ENCODE measurements around the gene ASIC4.

Gene ASIC4, protein sequence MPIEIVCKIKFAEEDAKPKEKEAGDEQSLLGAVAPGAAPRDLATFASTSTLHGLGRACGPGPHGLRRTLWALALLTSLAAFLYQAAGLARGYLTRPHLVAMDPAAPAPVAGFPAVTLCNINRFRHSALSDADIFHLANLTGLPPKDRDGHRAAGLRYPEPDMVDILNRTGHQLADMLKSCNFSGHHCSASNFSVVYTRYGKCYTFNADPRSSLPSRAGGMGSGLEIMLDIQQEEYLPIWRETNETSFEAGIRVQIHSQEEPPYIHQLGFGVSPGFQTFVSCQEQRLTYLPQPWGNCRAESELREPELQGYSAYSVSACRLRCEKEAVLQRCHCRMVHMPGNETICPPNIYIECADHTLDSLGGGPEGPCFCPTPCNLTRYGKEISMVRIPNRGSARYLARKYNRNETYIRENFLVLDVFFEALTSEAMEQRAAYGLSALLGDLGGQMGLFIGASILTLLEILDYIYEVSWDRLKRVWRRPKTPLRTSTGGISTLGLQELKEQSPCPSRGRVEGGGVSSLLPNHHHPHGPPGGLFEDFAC

DNA sequence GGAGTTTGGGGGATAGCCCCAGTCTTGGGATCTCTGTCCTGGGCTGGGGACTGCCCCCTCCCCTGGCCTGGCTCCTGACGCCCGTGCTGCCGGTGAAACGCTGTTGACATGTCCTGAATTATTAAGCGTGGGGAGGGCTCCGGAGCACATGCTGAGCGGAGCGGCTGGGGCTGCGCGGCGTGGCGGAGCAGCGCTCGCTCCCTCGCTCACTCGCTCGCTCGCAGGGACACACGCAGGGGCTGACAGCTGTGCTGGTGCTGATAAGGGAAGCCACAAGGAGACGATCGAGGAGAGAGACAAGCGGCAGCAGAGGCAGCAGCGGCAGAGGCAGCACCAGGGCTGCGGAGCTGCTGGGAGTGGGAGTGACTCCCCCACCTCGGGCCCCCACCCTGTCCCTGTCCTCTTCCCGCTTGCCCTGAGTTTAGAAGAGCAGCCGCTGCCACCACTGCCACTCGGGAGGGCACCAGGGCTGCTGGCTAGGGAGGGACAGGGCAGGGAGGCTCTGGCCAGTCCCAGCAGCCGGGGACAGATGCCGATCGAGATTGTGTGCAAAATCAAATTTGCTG is at the start of gene ASIC4:
ASIC4 (plus strand) TSS at position 287 of the 566 bp plus-strand sequence; CDS start at position 530, 243 bp downstream.
- TF ChIP-seq, protein P1, sequence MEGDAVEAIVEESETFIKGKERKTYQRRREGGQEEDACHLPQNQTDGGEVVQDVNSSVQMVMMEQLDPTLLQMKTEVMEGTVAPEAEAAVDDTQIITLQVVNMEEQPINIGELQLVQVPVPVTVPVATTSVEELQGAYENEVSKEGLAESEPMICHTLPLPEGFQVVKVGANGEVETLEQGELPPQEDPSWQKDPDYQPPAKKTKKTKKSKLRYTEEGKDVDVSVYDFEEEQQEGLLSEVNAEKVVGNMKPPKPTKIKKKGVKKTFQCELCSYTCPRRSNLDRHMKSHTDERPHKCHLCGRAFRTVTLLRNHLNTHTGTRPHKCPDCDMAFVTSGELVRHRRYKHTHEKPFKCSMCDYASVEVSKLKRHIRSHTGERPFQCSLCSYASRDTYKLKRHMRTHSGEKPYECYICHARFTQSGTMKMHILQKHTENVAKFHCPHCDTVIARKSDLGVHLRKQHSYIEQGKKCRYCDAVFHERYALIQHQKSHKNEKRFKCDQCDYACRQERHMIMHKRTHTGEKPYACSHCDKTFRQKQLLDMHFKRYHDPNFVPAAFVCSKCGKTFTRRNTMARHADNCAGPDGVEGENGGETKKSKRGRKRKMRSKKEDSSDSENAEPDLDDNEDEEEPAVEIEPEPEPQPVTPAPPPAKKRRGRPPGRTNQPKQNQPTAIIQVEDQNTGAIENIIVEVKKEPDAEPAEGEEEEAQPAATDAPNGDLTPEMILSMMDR (IDR thresholded peaks at IDR 0.05; ENCODE audit: borderline replicate concordance, control extremely low read depth, extremely low read depth, insufficient read depth, missing control alignments) = no peak
- in situ Hi-C loops (cut with MboI; ENCODE audit: low sequenced_read_pairs, unreplicated experiment) = no loop called here
- DNase-seq (ENCODE audit: low spot score) = no peak

DNA sequence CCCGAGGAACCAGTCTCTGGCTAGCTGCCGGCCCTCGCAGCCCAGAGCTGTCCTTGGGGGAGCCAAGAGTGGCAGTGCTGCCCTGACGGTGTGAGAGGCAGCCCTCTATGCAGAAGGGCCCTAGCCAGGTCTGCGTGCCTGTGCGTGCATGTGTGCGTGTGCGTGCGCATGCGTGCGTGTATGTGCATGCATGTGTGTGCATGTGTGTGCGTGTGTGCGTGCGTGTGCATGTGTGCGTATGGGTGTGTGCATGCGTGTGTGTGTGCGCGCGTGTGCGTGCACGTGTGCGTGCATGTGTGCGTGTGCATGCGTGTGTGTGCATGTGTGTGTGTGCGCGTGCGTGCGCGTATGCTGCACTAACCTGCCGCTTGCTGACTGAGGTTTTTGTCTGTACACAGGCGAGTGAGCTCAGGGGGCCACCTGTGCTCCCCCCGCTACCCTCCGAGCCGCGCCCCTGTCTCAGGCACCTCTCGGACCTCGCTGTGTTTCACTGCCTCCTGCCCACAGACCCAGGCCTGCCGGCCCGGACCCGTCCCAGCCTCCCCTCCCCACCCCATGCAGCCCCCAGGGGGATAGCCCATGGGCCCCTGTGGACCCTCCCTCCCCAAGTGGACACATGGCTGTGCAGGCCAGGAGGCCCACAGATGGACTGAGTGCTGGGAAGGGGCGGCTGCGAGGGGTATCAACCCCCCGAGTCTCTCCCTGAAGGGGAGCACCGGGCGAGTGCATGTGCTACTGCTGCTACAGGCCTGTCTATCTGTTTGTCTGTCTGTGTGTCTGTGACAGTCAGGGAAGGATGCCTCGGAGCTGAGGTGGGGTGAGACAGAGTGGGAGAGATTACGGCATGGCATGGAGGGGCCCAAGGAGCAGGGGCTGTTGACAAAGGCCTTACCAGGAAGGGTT is 48.4 kb upstream of the ASIC4 start:
- no peak for DNase-seq (ENCODE audit: low spot score)
- in situ Hi-C loops (cut with MboI; ENCODE audit: low sequenced_read_pairs, unreplicated experiment) = no loop called here
- TF ChIP-seq, protein P1 (IDR thresholded peaks at IDR 0.05; ENCODE audit: borderline replicate concordance, control extremely low read depth, extremely low read depth, insufficient read depth, missing control alignments) = no peak

DNA sequence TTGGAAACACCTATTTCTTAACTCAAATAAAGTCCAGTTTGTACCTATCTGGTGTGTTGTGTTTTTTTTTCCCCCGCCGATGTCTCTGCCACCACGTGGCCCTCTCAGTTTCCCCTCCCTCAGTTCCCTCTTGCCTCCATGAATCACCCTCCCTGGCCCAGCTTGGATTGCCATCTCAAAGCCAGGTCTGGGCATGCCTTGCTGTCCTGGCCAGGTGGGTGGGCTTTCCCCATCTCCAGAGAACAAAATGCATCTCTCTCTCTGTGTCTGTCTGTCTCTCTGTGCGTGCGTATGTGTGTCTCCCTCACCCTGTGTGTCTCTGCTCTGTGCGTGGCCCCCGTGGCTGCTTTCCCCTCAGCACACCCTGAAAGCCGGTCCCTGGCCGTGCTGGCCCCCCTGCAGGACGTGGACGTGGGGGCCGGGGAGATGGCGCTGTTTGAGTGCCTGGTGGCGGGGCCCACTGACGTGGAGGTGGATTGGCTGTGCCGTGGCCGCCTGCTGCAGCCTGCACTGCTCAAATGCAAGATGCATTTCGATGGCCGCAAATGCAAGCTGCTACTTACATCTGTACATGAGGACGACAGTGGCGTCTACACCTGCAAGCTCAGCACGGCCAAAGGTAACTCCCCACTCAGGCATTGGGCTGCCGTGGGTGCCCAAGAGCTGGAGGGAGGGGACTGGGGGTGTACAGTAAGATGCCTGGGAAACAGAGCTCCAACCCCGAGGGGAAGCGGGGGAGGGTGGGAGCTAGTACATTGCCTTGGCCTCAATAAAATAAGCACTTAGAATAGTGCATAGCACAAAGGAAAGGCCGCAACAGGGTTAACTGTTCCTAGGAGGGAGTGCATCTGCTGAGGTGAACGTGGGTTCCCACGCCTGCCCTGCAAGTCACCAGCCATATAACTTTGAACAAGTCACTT is 47.2 kb upstream of the ASIC4 start:
- DNase-seq (ENCODE audit: low spot score) = no peak
- in situ Hi-C loops (cut with MboI; ENCODE audit: low sequenced_read_pairs, unreplicated experiment) = no loop called here
- TF ChIP-seq, protein P1 (IDR thresholded peaks at IDR 0.05; ENCODE audit: borderline replicate concordance, control extremely low read depth, extremely low read depth, insufficient read depth, missing control alignments) = no peak

DNA sequence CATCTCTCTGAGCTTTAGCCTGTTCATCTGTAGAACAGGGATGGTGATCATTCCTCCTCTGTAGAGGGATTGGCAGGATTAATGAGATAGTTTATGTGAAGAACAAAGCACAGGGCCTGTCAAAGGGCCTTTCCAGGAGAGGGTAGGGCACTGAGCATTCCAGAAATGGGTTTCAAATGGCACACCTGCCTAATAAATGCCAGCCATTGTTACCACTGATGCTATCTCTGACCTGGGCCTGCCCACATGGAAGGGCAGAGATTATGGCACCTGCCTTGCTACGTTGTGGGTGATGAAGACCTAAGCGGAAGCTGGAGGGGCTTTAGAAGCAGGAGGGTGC is 46.6 kb upstream of the ASIC4 start:
- DNase-seq (ENCODE audit: low spot score) = no peak
- TF ChIP-seq, protein P1 (IDR thresholded peaks at IDR 0.05; ENCODE audit: borderline replicate concordance, control extremely low read depth, extremely low read depth, insufficient read depth, missing control alignments) = no peak
- in situ Hi-C loops (cut with MboI; ENCODE audit: low sequenced_read_pairs, unreplicated experiment) = no loop called here

DNA sequence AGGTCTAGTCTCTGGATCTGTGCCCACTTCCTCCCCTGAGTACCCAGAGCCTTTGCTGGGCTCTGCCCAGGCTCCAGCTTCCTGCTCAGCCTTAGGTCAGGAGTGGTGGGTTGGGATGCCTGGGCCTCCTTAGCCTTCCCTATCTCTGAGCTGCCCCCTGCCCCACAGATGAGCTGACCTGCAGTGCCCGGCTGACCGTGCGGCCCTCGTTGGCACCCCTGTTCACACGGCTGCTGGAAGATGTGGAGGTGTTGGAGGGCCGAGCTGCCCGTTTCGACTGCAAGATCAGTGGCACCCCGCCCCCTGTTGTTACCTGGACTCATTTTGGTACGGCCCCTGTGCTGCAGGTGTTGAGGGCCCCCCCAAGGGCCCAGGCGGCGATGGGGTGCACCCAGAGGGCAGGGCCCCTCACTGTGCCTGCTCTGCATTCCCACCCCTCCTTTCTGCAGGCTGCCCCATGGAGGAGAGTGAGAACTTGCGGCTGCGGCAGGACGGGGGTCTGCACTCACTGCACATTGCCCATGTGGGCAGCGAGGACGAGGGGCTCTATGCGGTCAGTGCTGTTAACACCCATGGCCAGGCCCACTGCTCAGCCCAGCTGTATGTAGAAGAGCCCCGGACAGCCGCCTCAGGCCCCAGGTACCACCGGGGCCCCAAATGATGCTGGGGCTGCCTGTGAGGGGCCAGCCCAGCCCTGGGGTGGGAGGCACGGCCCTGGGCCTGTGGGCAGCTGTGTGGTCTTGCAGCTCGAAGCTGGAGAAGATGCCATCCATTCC is 45.7 kb upstream of the ASIC4 start:
- in situ Hi-C loops (cut with MboI; ENCODE audit: low sequenced_read_pairs, unreplicated experiment) = no loop called here
- TF ChIP-seq, protein P1 (IDR thresholded peaks at IDR 0.05; ENCODE audit: borderline replicate concordance, control extremely low read depth, extremely low read depth, insufficient read depth, missing control alignments) = no peak

More for the DNA sequence above, 45.7 kb upstream of the ASIC4 start:
- DNase-seq (ENCODE audit: low spot score) = no peak
